Epidermal melanocyte (primary cell): ENCODE measurements around the gene GIMD1.
"Not testable (repeated sequence)": the region's sequence is repeated elsewhere in the genome, so short reads cannot be mapped to it uniquely, and the experiment has no call there.

Experiments used
- DNase-seq: peaks from one replicate; pipeline ENCODE4 v3.0.0; 2011; ENCODE audit warnings: low spot score; ENCODE audit not compliant: insufficient read length

The GIMD1 gene

DNA sequence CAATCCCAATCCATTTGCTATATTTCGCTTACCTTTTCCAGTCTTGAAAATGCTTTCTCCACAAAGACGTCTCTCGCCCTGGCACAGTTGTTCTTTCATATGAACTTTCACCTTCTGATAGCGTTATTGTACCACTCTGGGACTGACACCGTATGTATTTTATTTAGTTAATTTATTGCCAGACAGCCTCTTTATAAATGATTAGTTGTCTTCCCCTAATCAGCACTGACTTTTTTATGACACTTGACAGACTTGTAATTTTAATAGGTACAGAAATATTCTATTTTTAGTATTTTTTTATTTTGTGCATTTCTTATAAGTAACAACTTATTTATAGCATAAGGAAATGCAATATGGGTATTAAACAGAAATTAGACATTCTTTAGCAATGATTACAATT, at the start of gene GIMD1:
Gene GIMD1 (minus strand): TSS at position 101 of the 400 bp plus-strand sequence. CDS start 1,343 bp downstream, outside the sequence.
- DNase-seq = no peak

DNA sequence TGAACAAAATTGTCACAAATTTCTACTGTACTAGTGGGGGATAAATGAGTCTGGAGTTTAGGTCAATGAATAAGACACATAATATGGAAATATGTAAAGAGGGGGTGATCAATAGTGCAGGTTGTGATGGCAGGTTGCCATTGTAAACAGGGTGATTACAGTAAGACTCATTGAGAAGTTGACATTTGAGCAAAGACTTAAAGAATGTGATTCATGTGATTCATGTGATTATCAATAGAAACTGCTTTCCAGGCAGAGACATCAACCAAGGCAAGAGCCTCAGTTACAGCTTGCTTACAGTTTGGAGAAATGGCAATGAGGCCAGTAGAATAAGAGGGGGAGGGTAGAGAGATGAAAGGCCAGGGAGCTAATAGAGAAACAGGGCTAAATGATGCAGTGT, 45.8 kb upstream of the GIMD1 start:
- DNase-seq = no peak

DNA sequence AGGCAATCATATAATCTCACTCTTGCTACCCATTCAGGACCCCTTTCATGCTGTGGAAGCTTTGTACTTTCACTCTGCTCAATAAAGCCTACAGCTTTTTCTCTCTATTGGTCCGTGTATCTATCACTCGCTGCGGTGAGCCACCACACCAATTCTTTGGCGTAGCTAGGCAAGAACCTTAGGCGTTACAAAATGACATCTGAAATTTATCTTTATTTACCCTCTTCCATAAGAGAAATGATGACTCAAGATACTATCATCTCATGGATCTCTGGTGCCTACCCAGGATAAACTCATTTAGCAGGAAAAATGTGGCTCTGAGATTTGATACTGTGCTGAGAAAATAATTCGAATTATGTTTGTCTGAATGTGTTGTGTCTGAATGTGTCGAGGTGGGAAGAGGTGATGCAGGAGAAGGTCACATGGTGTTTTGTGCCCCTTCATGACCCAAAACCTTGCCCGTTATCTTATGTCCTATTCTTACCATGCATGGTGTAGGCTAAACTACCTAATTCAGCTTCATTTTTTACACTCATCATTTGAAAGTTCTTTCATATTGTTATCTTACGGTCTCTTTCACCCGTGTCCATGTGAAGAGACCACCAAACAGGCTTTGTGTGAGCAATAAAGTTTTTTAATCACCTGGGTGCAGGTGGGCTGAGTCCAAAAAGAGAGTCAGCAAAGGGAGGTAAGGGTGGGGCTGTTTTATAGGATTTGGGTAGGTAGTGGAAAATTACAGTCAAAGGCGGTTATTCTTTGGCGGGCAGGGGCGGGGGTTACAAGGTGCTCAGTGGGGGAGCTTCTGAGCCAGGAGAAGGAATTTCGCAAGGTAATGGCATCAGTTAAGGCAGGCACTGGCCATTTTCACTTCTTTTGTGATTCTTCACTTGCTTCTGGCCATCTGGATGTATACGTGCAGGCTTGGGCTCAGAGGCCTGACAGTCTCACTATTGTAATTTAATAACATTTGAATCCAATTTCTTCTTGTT, 41.6 kb upstream of the GIMD1 start:
- no peak for DNase-seq

DNA sequence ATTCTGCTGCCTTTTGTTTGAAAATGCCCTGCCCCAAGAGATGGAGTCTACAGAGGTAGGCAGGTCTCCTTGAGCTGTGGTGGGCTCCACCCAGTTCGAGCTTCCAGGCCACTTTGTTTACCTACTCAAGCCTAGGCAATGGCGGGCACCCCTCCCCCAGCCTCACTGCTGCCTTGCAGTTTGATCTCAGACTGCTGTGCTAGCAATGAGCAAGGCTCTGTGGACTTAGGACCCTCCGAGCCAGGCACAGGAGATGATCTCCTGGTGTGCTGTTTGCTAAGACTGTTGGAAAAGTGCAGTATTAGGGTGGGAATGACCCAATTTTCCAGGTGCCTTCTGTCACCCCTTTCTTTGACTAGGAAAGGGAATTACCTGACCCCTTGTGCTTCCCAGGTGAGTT, 39.4 kb upstream of the GIMD1 start:
- not testable (repeated sequence) for DNase-seq

DNA sequence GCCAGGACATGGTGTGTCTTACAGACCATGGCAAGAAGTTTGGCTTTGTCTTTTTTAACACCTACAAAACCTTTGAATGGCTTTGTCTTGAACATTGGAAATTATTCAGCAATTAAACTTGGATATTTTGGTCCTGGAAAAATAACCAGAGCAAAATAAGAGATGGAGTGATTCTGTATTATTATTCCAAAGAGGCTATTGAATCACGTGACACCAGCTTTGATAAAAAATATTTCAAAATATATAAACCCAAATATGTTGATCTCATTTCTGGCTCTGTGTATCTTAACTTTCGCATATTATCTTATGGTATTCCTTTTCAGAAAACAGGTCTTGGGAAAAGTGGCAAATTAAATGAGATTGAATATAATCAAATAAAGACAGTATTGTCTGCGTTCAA, 32.6 kb upstream of the GIMD1 start:
- no peak for DNase-seq

DNA sequence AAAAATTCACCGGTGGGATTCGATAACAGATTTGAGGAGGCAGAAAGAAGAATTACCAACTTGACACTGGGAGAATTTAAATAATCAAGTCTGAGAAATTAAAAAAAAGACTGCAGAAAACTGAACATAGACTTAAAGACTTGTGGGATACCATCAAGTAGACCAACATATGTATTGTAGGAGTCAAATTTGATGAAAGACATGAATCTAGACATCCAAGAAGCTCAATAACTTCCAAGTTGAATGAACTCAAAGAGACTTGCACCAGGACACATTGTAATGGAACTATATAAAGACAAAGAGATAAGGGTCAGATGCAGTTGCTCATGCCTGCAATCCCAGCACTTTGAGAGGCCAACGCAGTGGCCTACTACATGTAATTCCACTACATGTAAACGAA, 30.3 kb upstream of the GIMD1 start:
- not testable (repeated sequence) for DNase-seq

DNA sequence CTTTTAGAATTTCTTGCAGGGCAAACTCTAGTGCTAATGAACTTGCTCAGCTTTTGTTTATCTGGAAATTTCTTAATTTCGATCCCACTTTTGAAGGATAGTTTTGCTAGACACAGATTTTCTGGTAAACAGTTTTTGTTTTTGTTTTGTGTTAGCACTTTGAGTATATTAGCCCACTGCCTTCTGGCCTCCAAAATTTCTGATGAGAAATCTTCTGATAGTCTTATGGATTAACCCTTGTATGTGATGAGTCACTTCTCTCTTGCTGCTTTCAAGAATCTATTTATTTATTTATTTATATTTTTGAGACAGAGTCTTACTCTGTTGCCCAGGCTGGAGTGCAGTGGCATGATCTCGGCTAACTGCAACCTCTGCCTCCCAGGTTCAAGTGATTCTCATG, 27.0 kb upstream of the GIMD1 start:
- DNase-seq = no peak

DNA sequence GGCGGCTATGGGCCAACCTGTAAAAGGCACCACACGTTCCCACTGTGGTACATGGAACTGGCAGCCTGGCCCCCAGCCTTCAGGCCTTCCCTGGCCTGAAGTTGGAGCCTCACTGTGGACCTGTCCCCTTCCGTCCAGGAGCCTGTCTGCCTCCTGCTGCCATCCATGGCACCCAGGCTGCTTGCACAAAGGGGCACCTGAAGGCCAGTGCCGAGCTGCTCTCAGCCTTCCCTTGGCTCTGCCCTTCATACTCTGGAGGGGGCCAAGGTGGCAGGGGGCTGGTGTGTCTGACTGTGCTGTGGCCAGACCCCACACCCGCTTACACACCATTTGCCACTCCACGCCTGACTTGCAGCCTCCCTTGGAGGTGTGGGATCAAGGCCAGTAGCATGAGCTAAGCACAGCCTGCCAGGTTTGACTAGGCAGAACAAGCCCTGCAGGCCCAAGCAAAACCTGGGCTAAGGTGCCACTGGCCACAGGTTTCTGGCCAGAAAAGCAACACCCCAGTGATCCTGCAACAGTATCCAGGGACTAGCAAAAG, 17.3 kb upstream of the GIMD1 start:
- DNase-seq = no peak

DNA sequence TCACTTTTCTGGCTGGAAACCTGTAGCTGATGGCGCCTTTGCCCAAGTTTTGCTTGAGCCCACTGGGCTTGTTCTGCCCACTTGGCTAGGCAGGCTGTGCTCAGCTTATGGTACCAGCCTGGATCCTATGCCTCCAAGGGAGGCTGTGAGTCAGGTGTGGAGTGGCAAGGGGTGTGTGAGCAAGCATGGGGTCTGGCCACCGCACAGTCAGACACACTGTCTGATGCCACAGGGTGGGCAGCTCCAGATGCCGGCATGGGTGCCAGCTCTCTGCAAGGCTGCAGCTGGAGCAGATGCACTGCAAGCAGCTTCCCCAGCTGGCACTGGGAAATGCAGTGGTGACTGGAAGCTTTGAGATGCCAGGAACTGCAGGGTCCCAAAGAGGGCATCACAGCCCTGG, 16.3 kb upstream of the GIMD1 start:
- no peak for DNase-seq

DNA sequence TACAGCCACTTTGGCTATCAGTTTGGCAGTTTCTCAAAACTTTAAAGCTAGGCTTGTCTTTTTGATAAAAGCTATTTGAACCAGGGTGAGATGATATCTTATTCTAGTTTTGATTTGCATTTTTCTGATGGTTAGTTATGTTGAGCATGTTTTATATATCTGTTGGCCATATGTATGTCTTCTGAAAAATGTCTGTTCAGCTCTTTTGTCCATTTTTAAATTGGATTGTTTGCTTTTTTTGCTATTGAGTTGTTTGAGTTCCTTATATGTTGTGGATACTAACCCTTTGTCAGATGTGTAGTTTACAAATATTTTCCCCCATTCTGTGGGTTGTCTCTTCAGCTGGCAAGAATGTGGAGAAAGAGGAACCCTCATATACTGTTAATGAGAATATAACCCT, 11.6 kb upstream of the GIMD1 start:
- no peak for DNase-seq

DNA sequence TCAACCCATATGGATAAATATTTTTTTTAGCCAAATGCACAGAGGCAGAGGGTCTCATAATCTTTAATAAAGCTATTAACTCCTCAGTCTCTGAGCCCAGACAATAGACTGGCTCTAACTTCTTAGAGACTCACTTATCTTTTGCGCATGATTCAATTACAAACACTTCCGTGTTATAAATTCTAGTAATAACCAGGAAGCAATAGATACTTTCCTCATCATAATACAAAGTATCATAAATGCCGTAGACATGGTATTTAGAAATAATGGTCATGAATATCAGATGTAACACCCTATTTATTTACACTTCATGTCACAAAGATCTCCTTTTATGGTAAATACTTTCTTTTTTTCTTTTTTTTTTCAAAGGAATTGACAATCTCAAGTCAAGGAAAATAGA, 4.4 kb upstream of the GIMD1 start:
- no peak for DNase-seq

DNA sequence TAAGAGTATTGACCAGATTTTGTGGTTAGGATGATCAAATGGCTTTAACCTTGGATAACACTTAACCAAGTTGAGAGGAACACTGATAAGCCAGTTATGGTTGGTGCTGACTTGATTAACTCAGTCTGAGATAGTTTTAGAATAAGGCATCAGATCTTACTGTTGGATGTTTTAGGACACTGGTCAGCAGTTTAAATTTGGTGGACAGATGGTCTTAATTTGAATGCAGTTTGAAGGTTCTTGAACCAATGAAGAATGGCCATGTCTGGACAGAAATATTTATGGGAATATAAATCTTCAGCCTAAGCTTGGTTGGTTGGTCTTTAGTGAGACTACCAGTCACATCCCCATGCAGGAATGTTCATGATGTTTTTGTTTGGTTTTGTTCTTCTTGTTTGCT, 2.6 kb upstream of the GIMD1 start:
- DNase-seq = no peak

DNA sequence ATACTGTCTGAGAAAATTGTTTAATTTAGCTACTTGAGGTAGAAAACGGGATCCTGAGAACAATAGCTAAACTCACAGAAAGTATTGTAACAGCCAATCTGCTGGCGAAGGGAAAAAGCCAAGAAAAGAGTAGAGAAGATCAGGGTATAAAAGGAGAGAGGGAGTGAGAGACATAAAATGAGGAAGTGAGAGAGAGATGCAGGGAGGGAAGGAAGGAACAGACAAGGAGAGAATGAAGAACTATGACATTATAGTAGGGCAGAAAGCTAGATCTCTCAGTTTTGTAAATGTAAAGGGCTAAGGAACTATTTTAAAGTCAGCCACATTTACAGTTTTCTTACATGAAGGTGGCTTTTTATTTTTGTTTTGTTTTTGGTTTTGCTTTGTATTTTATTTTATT, 1.6 kb upstream of the GIMD1 start:
- no peak for DNase-seq

DNA sequence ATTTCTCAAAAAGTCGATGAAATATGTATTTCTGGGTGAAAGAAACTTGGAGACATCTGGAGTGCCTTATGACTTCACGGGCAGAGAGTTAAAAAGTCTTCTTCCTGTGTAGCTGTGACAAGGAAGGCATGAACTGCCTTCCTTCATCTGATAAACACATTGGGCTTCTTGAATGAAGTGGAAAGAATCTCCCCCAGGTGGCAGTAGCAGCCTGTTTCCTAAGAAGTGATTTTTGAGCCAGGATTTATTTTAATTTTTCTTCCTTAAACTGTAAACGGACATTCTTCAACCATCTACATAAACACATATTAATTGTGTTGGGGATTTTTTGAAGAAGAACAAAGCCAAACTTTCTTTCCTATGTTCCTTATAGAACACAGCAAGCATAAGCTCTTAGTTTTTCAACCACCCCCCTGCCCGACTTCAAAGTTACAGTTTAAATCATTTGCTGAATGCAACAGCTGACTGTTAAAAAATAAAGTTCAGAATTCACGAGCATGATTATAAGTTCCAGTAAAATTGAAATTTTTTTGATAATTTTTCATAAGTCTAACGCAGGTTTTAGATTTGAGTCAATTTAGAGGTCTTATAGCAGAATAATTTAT, 980 bp upstream of the GIMD1 start:
- DNase-seq = peak; percentile 21

DNA sequence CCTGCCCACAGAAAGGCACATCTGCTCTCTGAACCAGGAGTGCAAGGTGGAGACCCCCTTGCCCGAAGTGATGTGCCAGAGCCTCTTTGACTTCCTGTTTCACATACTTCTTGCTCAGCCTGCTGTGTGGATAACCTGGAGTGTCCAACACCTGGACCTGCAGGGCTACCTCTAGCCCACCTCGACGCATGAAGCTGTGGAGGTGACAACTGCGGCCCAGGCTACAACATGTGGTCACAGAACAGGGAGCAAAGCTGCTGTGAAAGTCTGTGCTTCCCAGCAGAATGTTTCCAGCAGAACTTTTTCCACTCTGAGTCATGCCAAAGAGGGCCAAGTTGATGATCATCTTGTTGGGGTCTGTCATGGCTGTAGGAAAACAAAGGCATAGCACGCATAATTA, 1.5 kb downstream of the GIMD1 start:
- no peak for DNase-seq

DNA sequence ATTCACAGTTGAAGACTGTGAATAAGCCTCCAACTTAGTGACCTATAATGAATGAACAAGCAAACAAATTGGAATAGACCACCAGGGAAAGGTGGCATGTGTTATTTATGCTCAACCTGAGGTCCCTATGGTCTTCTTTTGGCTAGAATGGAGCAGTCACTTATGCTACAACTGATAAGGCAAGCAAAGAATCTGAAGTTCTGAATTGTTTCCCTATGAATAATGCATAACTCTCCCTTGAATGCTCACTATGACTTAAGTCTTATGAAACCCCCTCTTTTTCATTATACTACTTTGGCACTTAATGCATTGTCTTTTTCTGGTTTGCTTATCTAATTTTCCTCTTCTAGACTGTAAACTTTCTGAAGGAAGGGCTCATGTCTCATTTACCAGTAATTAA, 2.6 kb downstream of the GIMD1 start:
- DNase-seq = no peak

DNA sequence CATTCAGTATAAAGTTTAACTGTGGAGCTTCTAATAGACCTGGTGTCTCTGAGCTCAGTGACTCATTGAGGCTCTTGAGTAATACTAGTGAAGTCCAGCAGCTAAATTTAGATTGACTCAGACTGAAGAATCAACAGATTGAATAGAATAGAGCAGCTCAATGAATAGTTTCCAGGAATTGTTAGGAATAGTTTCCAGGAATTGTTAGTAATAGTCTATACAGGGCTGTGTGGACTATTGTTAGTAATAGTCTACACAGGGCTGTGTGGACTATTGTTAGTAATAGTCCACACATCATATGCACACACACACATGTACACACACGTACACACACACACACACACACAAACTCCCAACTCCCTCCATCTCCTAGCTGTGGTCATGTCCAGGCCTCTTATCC, 3.0 kb downstream of the GIMD1 start:
- DNase-seq = peak; percentile 26

DNA sequence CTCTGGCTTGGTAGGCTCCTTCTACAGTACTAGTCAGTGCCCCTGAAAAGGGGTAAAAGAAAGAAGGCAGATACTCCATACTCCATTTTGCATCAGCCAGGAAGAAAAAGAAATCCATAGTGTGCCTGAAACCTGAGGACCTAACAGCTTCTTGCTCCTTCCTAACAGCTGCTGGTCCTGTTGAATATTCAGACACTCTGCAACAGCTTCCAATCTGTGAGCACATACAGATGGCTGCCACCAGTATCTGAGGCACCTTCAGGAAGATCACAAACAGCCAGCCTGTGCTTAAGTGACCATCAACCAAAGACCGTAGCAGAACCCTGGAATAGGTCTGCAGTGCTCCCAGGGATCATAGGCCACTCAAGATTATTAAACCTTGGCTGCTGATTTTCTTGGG, 4.3 kb downstream of the GIMD1 start:
- no peak for DNase-seq

DNA sequence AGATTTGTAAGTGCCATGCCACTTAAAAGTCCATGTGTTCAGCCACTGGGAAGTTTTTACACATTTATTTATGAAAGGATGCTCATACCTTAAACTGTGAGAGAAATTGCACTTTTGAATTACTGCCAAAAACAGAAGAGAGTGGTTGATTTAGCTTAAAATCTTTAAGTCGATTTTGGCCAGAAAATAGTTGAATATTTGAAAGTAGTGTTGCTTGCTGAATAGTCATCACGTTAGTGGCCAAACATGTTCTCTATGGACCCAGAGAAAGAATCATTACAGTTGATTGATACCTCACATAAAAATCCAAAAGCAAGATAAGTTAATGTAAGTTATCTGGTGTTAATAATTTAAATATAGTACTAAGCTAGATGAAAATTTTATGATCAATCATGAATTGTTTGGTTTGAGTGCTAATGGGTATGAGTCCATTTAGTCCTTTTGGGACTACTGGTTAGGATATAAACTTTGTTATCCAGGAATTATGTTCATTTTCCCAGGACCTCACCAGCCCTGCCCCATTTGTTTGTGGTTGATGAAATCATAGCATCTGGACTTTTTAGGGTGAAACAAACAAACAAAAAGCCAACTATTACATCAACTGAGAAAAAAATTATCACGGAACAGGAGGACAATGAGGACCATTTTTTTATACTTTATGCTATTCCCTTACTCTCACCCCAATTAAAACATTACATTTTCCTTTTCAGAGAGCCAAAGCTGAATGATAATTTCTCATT, 6.3 kb downstream of the GIMD1 start:
- DNase-seq = no peak

DNA sequence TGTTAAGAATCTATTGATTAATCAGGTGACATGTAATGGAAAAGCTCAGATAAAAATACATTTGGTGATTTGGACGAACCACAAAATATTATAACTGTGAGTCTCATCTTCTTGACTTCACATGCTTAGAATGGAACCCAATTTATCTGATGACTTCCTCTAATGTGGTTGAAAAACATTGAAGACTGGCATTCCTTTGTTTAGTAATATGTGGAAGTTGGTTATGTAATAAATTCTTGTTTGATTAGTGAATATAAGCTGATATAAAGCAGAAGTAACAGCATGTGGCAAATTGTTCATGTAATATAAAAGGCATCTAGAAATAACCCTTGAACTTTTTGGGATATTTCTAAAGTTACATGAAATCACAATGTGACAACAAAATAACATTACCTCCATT, 9.7 kb downstream of the GIMD1 start:
- DNase-seq = no peak

DNA sequence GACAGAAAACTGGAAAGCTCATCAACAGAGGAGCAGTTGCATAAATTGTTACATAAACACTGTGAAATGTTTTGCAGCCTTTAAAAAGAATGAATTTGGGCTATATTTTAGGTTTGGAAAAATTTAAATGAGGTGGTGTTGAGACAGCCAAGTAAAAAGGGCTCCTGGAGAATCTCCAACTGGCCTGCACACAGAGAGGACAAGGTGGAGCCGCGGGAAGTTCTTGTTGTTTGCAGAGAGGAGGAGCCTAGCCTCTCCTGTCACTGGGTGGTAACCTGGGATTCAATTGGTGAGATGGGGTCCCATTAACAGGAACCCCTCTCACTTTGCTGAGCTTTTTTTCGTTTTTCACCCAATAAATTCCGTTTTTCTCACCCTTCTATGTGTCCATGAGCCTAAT, 13.4 kb downstream of the GIMD1 start:
- DNase-seq = no peak

DNA sequence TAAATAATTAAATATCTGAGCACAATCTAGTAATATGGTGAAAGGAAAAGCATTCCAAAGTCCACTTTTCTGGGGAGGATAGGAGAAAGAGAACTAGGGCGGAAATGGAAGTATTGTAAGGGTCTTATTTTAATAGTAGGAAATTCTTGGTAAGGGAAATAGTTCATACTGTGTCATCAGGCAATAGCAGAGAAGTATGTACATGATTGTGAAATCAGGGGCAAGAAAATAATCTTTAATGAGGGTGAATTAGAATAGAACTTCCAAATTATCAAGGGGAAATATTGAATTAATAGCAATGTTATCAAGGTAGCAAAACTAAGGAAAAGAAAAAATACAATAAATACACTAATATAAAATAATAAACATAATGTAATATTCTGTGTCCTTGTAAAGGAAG, 14.8 kb downstream of the GIMD1 start:
- DNase-seq = no peak
